ENCODE results near the gene UPF3A. TPM values are rescaled to one million over a fixed set of nuclear protein-coding genes. Genes with fewer than 3 reads are reported as not detected.

UPF3A gene
- total and polyA plus RNA-seq, 11 donors: 13.4 to 42.0 (median 20.8) TPM

GRCh38 chr13:114264886-114265611 is 16.4 kb upstream of the UPF3A start:
- Histone ChIP-seq H3K9me3 (no peaks in the 10 kb centered on the region), H3K27ac (no peak overlapping the region), H3K36me3 (peaks cover 0 to 100% (median 100%) of the 10 kb centered on the region in 9 donors), H3K27me3 (no peaks in the 10 kb centered on the region), H3K4me3 (no peak overlapping the region), H3K4me1 (peaks cover 0 to 18% (median 1%) of the 10 kb centered on the region in 12 donors)
- intact Hi-C loops (cut with DNase I): no loop called here
- DNase-seq (no peak), ATAC-seq (no peak)
- 91 to 94% (median 93%) methylated on average over 8 of the region's 8 CpGs for WGBS, 4 donors
- TF ChIP-seq CTCF (IDR thresholded peaks at IDR 0.05): no peak

GRCh38 chr13:114266241-114266640 is 15.2 kb upstream of the UPF3A start:
- Histone ChIP-seq H3K4me3 (no peak overlapping the region), H3K4me1 (peaks cover 0 to 13% (median under 1%) of the 10 kb centered on the region in 12 donors), H3K27ac (no peak overlapping the region), H3K36me3 (peaks cover 0 to 99% (median 91%) of the 10 kb centered on the region in 9 donors), H3K27me3 (no peaks in the 10 kb centered on the region), H3K9me3 (no peaks in the 10 kb centered on the region)
- intact Hi-C loops (cut with DNase I): no loop called here
- ATAC-seq (no peak), DNase-seq (no peak)
- WGBS, 4 donors: 93 to 98% (median 95%) methylated on average over 5 of the region's 5 CpGs
- TF ChIP-seq POLR2A (IDR thresholded peaks at IDR 0.05) (no peak), CTCF (IDR thresholded peaks at IDR 0.05) (no peak)

- ATAC-seq (no peak), DNase-seq (no peak)
- no peaks in the 10 kb centered on the region for H3K9me3 ChIP-seq
- TF ChIP-seq POLR2A (IDR thresholded peaks at IDR 0.05) (no peak), CTCF (IDR thresholded peaks at IDR 0.05) (no peak)
- intact Hi-C loops (cut with DNase I): no loop called here
- peak overlapping the region in 1 of 12 donors; percentile 0 for H3K4me3 ChIP-seq
- WGBS, 4 donors: 94 to 97% (median 97%) methylated on average over 6 of the region's 6 CpGs
- peak overlapping the region in 1 of 12 donors; percentile 11 for H3K27ac ChIP-seq
- peaks cover 2 to 97% (median 84%) of the 10 kb centered on the region in 9 donors for H3K36me3 ChIP-seq
- no peaks in the 10 kb centered on the region for H3K4me1 ChIP-seq
- H3K27me3 ChIP-seq: no peaks in the 10 kb centered on the region
Observed at GRCh38 chr13:114268344-114269280, 12.8 kb upstream of the UPF3A start.

DNA sequence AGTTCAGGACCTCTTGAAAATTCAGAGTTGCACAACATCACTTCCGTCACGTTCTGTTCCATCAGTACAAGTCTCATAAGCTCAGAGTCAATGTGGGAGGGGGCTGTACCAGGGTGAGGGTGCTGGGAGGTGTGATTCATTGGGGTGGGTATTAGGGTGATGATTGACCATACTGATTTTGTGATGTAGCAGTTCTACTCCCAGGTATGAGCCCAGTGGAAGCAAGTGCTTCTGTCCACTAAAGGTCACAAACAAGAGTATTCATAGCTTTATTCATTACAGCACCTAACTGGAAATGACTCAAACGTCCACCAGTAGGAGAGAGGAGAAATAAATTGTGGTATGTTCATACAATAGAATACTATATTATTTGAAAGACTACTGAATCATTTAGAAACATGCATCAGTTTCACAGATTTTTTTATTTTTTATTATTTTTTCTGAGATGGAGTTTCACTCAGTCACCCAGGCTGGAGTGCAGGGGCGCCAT is 12.1 kb upstream of the UPF3A start:
- Histone ChIP-seq H3K27ac (no peak overlapping the region), H3K27me3 (no peaks in the 10 kb centered on the region), H3K9me3 (no peaks in the 10 kb centered on the region), H3K4me1 (no peaks in the 10 kb centered on the region), H3K36me3 (peaks cover 2 to 97% (median 84%) of the 10 kb centered on the region in 9 donors), H3K4me3 (no peak overlapping the region)
- TF ChIP-seq POLR2A (IDR thresholded peaks at IDR 0.05) (no peak), CTCF (IDR thresholded peaks at IDR 0.05) (no peak)
- DNase-seq: no peak
- no peak for ATAC-seq
- WGBS, 4 donors: 90 to 94% (median 91%) methylated on average over 4 of the region's 4 CpGs
- intact Hi-C loops (cut with DNase I): no loop called here
